IPS-18a (cell line): ENCODE measurements around the gene TERT.
"Not testable (repeated sequence)": the region's sequence is repeated elsewhere in the genome, so short reads cannot be mapped to it uniquely, and the experiment has no call there.

Experiments used
- H3K27ac ChIP-seq: one replicate; pipeline ENCODE4 v1.5.1; 2013; ENCODE audit warnings: low read length
- H3K27me3 ChIP-seq: one replicate; pipeline ENCODE4 v1.6.1; 2013; ENCODE audit warnings: mild to moderate bottlenecking, low read length; ENCODE audit not compliant: control insufficient read depth, insufficient read depth
- H3K36me3 ChIP-seq: one replicate; pipeline ENCODE4 v1.6.1; 2013; ENCODE audit warnings: low read depth, low read length; ENCODE audit not compliant: control insufficient read depth
- H3K4me1 ChIP-seq: one replicate; pipeline ENCODE4 v1.6.1; 2013; ENCODE audit warnings: low read depth, low read length; ENCODE audit not compliant: control insufficient read depth
- H3K4me3 ChIP-seq: one replicate; pipeline ENCODE4 v1.5.1; 2013; ENCODE audit warnings: low read length
- H3K9ac ChIP-seq: one replicate; pipeline ENCODE4 v1.6.1; 2013; ENCODE audit warnings: mild to moderate bottlenecking, low read length, moderate library complexity
- H3K9me3 ChIP-seq: one replicate; pipeline ENCODE4 v1.6.1; 2013; ENCODE audit warnings: low read depth, low read length; ENCODE audit not compliant: control insufficient read depth

TERT gene

GRCh38 chr5:1268056-1268455 is 26.8 kb downstream of the TERT start:
- H3K4me1 ChIP-seq: no peaks in the 10 kb centered on the region
- no peaks in the 10 kb centered on the region for H3K9me3 ChIP-seq
- no peak overlapping the region for H3K27ac ChIP-seq
- no peaks in the 10 kb centered on the region for H3K36me3 ChIP-seq
- H3K4me3 ChIP-seq: no peak overlapping the region
- H3K27me3 ChIP-seq: no peaks in the 10 kb centered on the region
- H3K9ac ChIP-seq: no peak overlapping the region

GRCh38 chr5:1267464-1267863 is 27.4 kb downstream of the TERT start:
- not testable (repeated sequence) for H3K4me1 ChIP-seq, H3K9me3 ChIP-seq, H3K9ac ChIP-seq, H3K36me3 ChIP-seq, H3K27ac ChIP-seq, H3K4me3 ChIP-seq, H3K27me3 ChIP-seq

GRCh38 chr5:1266791-1267190 is 28.1 kb downstream of the TERT start:
- H3K4me3 ChIP-seq: no peak overlapping the region
- H3K36me3 ChIP-seq: no peaks in the 10 kb centered on the region
- no peaks in the 10 kb centered on the region for H3K4me1 ChIP-seq
- no peak overlapping the region for H3K9ac ChIP-seq
- H3K27ac ChIP-seq: no peak overlapping the region
- H3K27me3 ChIP-seq: no peaks in the 10 kb centered on the region
- H3K9me3 ChIP-seq: no peaks in the 10 kb centered on the region

GRCh38 chr5:1265461-1266455 is 29.1 kb downstream of the TERT start:
- no peaks in the 10 kb centered on the region for H3K36me3 ChIP-seq
- H3K27me3 ChIP-seq: no peaks in the 10 kb centered on the region
- no peak overlapping the region for H3K9ac ChIP-seq
- H3K4me3 ChIP-seq: no peak overlapping the region
- no peak overlapping the region for H3K27ac ChIP-seq
- H3K9me3 ChIP-seq: no peaks in the 10 kb centered on the region
- no peaks in the 10 kb centered on the region for H3K4me1 ChIP-seq

- Histone ChIP-seq H3K36me3 (no peaks in the 10 kb centered on the region), H3K4me1 (no peaks in the 10 kb centered on the region), H3K9ac (no peak overlapping the region), H3K27me3 (no peaks in the 10 kb centered on the region), H3K27ac (no peak overlapping the region), H3K9me3 (no peaks in the 10 kb centered on the region), H3K4me3 (no peak overlapping the region)
These were observed 29.8 kb downstream of the TERT start for GRCh38 chr5:1265026-1265425.

- H3K27ac ChIP-seq: no peak overlapping the region
- no peaks in the 10 kb centered on the region for H3K36me3 ChIP-seq
- H3K4me1 ChIP-seq: no peaks in the 10 kb centered on the region
- H3K9me3 ChIP-seq: no peaks in the 10 kb centered on the region
- no peak overlapping the region for H3K9ac ChIP-seq
- H3K27me3 ChIP-seq: no peaks in the 10 kb centered on the region
- no peak overlapping the region for H3K4me3 ChIP-seq
These were observed 30.7 kb downstream of the TERT start for GRCh38 chr5:1264211-1264610.

GRCh38 chr5:1262381-1262780 is 32.5 kb downstream of the TERT start:
- Histone ChIP-seq H3K9ac (no peak overlapping the region), H3K9me3 (no peaks in the 10 kb centered on the region), H3K4me1 (no peaks in the 10 kb centered on the region), H3K4me3 (no peak overlapping the region), H3K27ac (no peak overlapping the region), H3K27me3 (no peaks in the 10 kb centered on the region), H3K36me3 (no peaks in the 10 kb centered on the region)

- H3K4me3 ChIP-seq: no peak overlapping the region
- no peak overlapping the region for H3K9ac ChIP-seq
- no peaks in the 10 kb centered on the region for H3K9me3 ChIP-seq
- no peak overlapping the region for H3K27ac ChIP-seq
- H3K4me1 ChIP-seq: no peaks in the 10 kb centered on the region
- H3K27me3 ChIP-seq: no peaks in the 10 kb centered on the region
- no peaks in the 10 kb centered on the region for H3K36me3 ChIP-seq
These were observed 33.2 kb downstream of the TERT start for GRCh38 chr5:1261643-1262042.

GRCh38 chr5:1259806-1260480 is 34.9 kb downstream of the TERT start:
- no peak overlapping the region for H3K9ac ChIP-seq
- no peaks in the 10 kb centered on the region for H3K36me3 ChIP-seq
- H3K4me1 ChIP-seq: no peaks in the 10 kb centered on the region
- H3K4me3 ChIP-seq: no peak overlapping the region
- H3K27me3 ChIP-seq: no peaks in the 10 kb centered on the region
- H3K27ac ChIP-seq: no peak overlapping the region
- no peaks in the 10 kb centered on the region for H3K9me3 ChIP-seq

- Histone ChIP-seq H3K36me3 (no peaks in the 10 kb centered on the region), H3K4me1 (no peaks in the 10 kb centered on the region), H3K27ac (no peak overlapping the region), H3K27me3 (no peaks in the 10 kb centered on the region), H3K9me3 (no peaks in the 10 kb centered on the region), H3K9ac (no peak overlapping the region), H3K4me3 (no peak overlapping the region)
These were observed 37.0 kb downstream of the TERT start for GRCh38 chr5:1257841-1258240.

- Histone ChIP-seq H3K4me3 (no peak overlapping the region), H3K27me3 (no peaks in the 10 kb centered on the region), H3K27ac (no peak overlapping the region), H3K9me3 (no peaks in the 10 kb centered on the region), H3K36me3 (no peaks in the 10 kb centered on the region), H3K9ac (no peak overlapping the region), H3K4me1 (no peaks in the 10 kb centered on the region)
These were observed 37.5 kb downstream of the TERT start for GRCh38 chr5:1257363-1257762.

- no peaks in the 10 kb centered on the region for H3K27me3 ChIP-seq
- H3K4me1 ChIP-seq: no peaks in the 10 kb centered on the region
- no peaks in the 10 kb centered on the region for H3K36me3 ChIP-seq
- no peak overlapping the region for H3K4me3 ChIP-seq
- no peaks in the 10 kb centered on the region for H3K9me3 ChIP-seq
- H3K9ac ChIP-seq: no peak overlapping the region
- no peak overlapping the region for H3K27ac ChIP-seq
These were observed 38.1 kb downstream of the TERT start for GRCh38 chr5:1256776-1257175.
